ENCODE measurements around the gene KLHDC7B.

KLHDC7B gene

DNA sequence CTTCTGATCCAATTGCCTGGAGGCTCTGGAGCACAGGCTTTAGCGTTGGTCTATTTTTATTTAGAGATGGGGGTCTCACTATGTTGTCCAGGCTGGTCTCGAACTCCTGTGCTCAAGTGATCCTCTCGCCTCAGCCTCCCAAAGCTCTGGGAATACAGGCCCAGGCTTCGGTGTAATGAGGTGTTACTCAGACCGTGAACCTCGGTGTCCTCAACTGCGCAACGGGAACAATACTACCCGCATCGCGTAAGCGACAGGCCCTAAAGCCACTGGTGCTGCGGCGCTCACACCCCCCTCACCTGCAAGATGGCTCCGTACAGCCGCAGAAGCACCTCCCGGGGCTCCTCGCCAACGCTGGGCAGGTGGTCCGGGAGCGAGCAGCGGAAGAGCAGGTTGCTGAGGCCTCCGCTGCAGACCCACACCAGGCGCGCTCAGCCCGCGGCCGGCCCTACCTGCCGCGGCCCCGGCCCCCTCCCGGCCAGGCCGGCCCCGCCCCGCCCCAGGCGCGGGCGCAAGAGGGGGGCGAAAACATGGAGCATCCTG lies 36.3 kb downstream of the KLHDC7B start:
- H3K4me3 ChIP-seq (ENCODE audit: low read length), result peak overlapping the region; percentile 85
- TF ChIP-seq, protein P1, sequence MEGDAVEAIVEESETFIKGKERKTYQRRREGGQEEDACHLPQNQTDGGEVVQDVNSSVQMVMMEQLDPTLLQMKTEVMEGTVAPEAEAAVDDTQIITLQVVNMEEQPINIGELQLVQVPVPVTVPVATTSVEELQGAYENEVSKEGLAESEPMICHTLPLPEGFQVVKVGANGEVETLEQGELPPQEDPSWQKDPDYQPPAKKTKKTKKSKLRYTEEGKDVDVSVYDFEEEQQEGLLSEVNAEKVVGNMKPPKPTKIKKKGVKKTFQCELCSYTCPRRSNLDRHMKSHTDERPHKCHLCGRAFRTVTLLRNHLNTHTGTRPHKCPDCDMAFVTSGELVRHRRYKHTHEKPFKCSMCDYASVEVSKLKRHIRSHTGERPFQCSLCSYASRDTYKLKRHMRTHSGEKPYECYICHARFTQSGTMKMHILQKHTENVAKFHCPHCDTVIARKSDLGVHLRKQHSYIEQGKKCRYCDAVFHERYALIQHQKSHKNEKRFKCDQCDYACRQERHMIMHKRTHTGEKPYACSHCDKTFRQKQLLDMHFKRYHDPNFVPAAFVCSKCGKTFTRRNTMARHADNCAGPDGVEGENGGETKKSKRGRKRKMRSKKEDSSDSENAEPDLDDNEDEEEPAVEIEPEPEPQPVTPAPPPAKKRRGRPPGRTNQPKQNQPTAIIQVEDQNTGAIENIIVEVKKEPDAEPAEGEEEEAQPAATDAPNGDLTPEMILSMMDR (conservative IDR thresholded peaks at IDR 0.05; ENCODE audit: low read length), result no peak
- DNase-seq (ENCODE audit: low read depth), result peak; percentile 18

DNA sequence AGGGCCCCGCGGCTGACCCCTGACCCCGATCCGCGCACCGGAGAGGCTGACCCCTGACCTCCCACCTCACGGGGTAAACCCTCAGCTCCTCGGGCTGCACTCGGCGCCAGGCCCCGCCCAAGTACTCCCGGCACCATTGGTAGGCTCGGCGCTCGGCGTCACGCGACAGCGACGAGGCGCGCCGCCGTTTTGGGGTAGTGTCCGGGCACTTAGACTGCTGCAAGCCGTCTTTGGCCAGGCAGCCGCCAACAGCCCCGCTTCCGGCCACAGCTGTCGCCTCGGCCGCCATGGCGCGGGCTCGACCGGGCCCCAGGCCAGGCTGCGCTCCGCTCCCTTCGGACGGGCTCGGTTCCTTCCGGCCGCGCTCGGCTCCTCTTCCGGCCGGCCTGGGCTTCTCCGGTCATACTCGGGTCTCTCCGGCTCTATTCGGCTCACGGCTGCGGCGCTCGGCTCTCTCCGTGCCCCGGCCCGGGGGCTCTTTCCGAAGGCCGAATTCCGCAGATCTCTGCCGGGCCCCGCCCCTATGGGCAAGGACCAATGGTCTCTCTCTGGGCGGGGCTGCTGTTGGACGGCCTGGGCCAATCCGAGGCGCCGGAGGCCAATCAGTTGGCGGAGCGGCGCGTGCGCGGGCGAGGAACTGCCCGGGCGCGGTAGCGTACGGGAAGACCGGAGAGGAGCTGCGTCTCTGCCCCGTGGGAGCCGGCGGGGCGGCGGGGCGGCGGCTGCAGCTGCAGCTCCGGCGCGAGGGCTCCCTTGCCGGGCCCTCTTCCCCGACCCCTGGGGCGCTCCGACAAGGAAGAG lies 37.0 kb downstream of the KLHDC7B start, which contains the start of gene CHKB:
CHKB (minus strand) TSS at position 357 of the 801 bp plus-strand sequence; CDS start at position 289, 68 bp downstream.
- TF ChIP-seq, protein P1 (conservative IDR thresholded peaks at IDR 0.05; ENCODE audit: low read length), result no peak
- H3K4me3 ChIP-seq (ENCODE audit: low read length), result peak within 1 kb of the TSS; percentile 85
- peak; percentile 97 for DNase-seq (ENCODE audit: low read depth)

DNA sequence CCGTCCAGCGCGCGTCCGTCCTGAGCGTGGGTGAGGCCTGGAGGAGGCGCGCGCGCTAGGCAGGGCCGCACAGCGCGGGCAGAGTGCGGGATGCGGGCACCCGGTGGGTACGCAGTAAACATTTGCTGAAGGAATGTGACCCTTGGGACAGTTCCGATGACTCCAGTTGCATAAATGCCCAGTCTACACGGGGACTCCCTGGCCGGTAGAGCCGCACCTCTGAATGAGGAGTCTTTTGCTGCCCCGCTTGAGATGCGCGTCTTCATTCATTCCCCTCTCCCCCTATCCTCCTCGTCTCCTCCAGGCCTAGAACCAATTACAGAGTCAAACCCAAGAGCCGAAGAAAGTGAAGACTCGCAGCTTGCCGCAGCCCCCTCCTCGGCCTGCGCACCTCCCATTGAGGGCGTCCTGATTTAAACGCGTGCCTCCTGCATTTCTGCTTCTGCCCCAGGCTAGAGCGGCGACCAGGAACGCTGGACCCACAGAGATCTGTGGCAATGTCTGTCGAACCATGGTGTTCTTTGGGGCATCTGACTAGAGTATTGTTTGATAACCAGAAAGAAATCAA lies 37.7 kb downstream of the KLHDC7B start:
- TF ChIP-seq, protein P1 (conservative IDR thresholded peaks at IDR 0.05; ENCODE audit: low read length), result no peak
- DNase-seq (ENCODE audit: low read depth), result no peak
- H3K4me3 ChIP-seq (ENCODE audit: low read length), result peak overlapping the region; percentile 79

DNA sequence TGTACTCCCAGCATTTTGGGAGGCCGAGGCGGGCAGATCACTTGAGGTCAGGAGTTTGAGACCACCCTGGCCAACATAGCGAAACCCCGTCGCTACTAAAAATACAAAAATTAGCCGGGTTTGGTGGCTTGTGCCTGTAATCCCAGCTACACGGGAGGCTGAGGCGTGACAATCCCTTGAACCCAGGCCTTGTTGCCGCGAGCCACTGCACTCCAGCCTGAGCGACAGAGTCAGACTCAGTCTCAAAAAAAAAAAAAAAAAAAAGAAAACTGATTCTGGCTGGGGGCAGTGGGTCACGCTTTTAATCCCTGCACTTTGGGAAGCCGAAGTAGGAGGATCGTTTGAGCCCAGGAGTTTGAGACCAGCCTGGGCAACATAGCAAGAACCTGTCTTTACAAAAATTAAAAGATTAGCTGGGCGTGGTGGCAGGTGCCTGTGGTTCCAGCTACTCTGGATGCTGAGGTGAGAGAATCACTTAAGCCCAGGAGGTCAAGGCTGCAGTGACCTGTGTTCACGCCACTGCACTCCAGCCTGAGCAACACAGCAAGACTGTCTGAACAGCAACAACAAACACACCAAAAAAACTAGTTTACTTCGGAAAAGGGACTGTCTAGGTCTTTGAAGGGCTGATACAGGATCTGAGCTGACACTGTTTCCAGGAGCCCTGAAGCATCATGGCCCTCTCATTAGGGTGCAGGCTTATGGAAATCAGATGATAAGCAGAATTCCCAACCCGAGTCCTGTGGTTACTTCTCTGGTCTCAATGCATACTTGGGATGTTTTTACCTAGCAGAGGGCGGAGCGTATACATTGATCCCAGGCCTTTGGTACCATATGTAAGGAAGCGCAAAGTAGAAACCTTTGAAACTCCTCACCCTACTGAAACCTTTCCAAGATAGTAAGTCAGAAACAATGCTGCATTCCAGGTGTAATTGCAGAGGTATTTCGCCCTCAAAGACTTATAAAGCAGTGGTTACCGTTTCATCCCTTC lies 38.7 kb downstream of the KLHDC7B start:
- TF ChIP-seq, protein P1 (conservative IDR thresholded peaks at IDR 0.05; ENCODE audit: low read length), result no peak
- no peak overlapping the region; the same call in 1 of the 2 replicates for H3K4me3 ChIP-seq (ENCODE audit: low read length)
- no peak for DNase-seq (ENCODE audit: low read depth)

DNA sequence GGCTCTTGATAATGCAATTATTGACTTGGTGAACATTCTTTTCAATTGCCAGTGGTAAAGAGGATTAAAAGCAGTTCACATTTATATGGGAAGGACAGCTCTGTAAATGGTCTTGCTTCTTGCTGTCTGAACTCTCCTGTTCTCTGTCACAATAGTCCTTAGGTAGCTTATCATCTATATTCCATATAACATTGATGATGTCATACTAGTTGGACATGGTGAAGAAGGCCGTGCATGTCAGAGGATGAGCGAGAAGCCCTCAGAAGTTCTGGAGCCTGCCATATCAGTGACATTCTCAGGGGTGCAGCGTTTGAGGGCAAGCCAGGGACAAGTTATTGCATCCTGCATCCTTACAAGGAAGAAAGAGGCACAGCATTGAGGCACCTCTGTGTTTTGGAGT lies 39.5 kb downstream of the KLHDC7B start:
- no peak for DNase-seq (ENCODE audit: low read depth)
- TF ChIP-seq, protein P1 (conservative IDR thresholded peaks at IDR 0.05; ENCODE audit: low read length), result no peak
- no peak overlapping the region for H3K4me3 ChIP-seq (ENCODE audit: low read length)

DNA sequence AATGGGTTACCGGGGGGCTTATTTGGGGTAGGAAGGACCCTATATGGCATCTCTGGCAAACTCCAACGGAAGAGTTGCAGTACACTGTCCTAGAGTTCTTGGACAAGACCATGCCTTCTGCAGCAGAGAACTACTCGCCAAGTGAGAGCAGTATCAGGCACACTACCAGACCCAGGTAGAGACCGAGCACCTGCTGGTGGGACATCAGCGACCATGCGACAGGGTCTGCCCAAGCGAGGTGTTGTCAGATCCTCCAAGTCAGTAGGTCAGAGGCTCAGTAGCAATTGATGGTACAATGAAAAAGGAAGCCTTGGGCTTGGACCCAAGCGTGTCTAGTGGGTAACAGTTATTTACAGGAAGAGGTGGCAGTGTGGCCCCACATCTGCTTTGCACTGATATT lies 40.1 kb downstream of the KLHDC7B start:
- TF ChIP-seq, protein P1 (conservative IDR thresholded peaks at IDR 0.05; ENCODE audit: low read length), result no peak
- no peak overlapping the region for H3K4me3 ChIP-seq (ENCODE audit: low read length)
- DNase-seq (ENCODE audit: low read depth), result no peak
